ENCODE measurements around the gene ST3GAL6. TPM values are rescaled to one million over a fixed set of nuclear protein-coding genes. Genes with fewer than 3 reads are reported as not detected.

Gene ST3GAL6
- total and polyA plus RNA-seq, 2 experiments from 2014 or later = 41.1 to 41.7 TPM

- TF ChIP-seq CTCF (IDR thresholded peaks at IDR 0.05; ENCODE audit: low read depth, low read length) = no peak
- Histone ChIP-seq H3K27me3 (no peaks in the 10 kb centered on the region), H3K9me3 (ENCODE audit: low read depth) (no peaks in the 10 kb centered on the region), H3K27ac (peak overlapping the region; percentile 92), H3K36me3 (no peaks in the 10 kb centered on the region), H3K4me1 (ENCODE audit: low read depth) (peaks cover 24% of the 10 kb centered on the region), H3K4me3 (peak overlapping the region; percentile 76)
- DNase-seq (ENCODE audit: low read depth in 1 of 2, low spot score in 1 of 2) = no peak
These were observed 28.8 kb upstream of the ST3GAL6 start for GRCh38 chr3:98734306-98734705.

- peak in 1 of 2 donors; percentile 58 for DNase-seq (ENCODE audit: low read depth in 1 of 2, low spot score in 1 of 2)
- no peaks in the 10 kb centered on the region for H3K9me3 ChIP-seq (ENCODE audit: low read depth)
- peak overlapping the region; percentile 92 for H3K27ac ChIP-seq
- H3K4me1 ChIP-seq (ENCODE audit: low read depth) = peaks cover 24% of the 10 kb centered on the region
- TF ChIP-seq CTCF (IDR thresholded peaks at IDR 0.05; ENCODE audit: low read depth, low read length) = no peak
- no peaks in the 10 kb centered on the region for H3K36me3 ChIP-seq
- H3K4me3 ChIP-seq = peak overlapping the region; percentile 76
- H3K27me3 ChIP-seq = no peaks in the 10 kb centered on the region
These were observed 28.4 kb upstream of the ST3GAL6 start for GRCh38 chr3:98734735-98735134.

- Histone ChIP-seq H3K27ac (no peak overlapping the region), H3K36me3 (no peaks in the 10 kb centered on the region), H3K4me3 (peak overlapping the region; percentile 76), H3K9me3 (ENCODE audit: low read depth) (no peaks in the 10 kb centered on the region), H3K27me3 (no peaks in the 10 kb centered on the region), H3K4me1 (ENCODE audit: low read depth) (peaks cover 27% of the 10 kb centered on the region)
- no peak for TF ChIP-seq CTCF (IDR thresholded peaks at IDR 0.05; ENCODE audit: low read depth, low read length)
- DNase-seq (ENCODE audit: low read depth in 1 of 2, low spot score in 1 of 2) = no peak
These were observed 27.8 kb upstream of the ST3GAL6 start for GRCh38 chr3:98735296-98735695.

- Histone ChIP-seq H3K9me3 (ENCODE audit: low read depth) (no peaks in the 10 kb centered on the region), H3K4me1 (ENCODE audit: low read depth) (peaks cover 32% of the 10 kb centered on the region), H3K27ac (no peak overlapping the region), H3K36me3 (no peaks in the 10 kb centered on the region), H3K27me3 (no peaks in the 10 kb centered on the region), H3K4me3 (peak overlapping the region; percentile 76)
- DNase-seq (ENCODE audit: low read depth in 1 of 2, low spot score in 1 of 2) = no peak
- no peak for TF ChIP-seq CTCF (IDR thresholded peaks at IDR 0.05; ENCODE audit: low read depth, low read length)
These were observed 27.3 kb upstream of the ST3GAL6 start for GRCh38 chr3:98735761-98736269.

GRCh38 chr3:98737301-98737700 lies 25.8 kb upstream of the ST3GAL6 start:
- H3K4me3 ChIP-seq = no peak overlapping the region
- no peaks in the 10 kb centered on the region for H3K27me3 ChIP-seq
- H3K9me3 ChIP-seq (ENCODE audit: low read depth) = no peaks in the 10 kb centered on the region
- H3K27ac ChIP-seq = no peak overlapping the region
- H3K4me1 ChIP-seq (ENCODE audit: low read depth) = peaks cover 47% of the 10 kb centered on the region
- no peak for TF ChIP-seq CTCF (IDR thresholded peaks at IDR 0.05; ENCODE audit: low read depth, low read length)
- no peaks in the 10 kb centered on the region for H3K36me3 ChIP-seq
- no peak for DNase-seq (ENCODE audit: low read depth in 1 of 2, low spot score in 1 of 2)

All from cardiac muscle cell (in vitro differentiated cells and primary cell).